Glomerular endothelial cell (primary cell): ENCODE measurements around the gene CCNI2. TPM values are rescaled to one million over a fixed set of nuclear protein-coding genes. Genes with fewer than 3 reads are reported as not detected.

Experiments used
- DNase-seq: peaks from one replicate; pipeline ENCODE4 v3.0.0-alpha.2; 2011; ENCODE audit warnings: low read depth, low spot score; ENCODE audit errors: extremely low read depth
- total RNA-seq: library from RNA; depleted of rRNA; stranded (reverse); fragments of >200 nt; gene quantifications from 2 replicates; pipeline ENCODE4 v1.2.3, GENCODE V29; 2015

CCNI2 gene, protein sequence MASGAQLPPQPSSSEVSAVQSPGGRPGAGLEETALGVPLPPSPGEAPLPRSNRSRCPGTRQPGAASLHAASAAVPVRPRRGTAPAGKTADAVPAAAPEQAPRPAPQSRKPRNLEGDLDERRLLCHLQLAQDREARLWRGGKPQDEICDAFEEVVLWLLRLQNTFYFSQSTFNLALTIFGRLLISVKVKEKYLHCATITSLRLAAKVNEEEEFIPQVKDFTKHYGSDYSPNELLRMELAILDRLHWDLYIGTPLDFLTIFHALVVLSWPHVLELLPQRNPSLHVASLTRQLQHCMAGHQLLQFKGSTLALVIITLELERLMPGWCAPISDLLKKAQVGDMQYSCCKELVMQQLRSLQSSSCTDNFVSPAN
- not detected in 2 replicates for total RNA-seq

DNA sequence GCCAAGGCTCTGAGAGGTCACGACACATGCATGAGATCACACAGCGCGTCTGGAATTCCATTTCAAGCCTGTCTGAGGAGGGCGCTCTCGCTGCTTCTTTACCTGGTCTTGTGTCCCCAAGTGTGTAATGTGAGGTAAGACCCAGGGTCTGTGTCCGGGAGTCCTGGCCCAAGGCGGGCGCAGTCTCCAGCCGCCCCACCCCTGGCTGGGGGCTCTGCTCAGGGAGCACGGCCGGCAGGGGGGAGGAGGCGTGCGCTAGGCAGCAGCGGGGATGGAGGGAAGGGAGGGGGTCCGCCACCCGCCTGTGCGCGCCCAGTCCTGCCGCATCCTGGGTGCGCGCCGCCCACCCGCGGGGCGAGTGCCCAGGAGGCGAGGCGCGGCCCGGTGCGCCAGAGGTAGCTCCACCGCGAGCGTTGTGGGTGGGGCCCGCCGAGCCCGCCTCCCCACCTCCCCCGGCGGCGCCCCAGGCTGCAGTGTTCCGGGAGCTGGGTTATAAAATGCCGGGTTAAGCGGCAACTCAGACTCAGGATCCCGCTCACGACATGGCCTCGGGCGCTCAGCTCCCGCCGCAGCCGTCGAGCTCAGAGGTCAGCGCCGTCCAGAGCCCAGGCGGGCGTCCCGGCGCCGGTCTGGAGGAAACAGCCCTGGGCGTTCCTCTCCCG is at the start of gene CCNI2:
Gene CCNI2, plus strand, starts transcription at position 473 of the 662 bp plus-strand sequence. Its CDS starts 70 bp downstream, at position 543.
- no peak for DNase-seq

DNA sequence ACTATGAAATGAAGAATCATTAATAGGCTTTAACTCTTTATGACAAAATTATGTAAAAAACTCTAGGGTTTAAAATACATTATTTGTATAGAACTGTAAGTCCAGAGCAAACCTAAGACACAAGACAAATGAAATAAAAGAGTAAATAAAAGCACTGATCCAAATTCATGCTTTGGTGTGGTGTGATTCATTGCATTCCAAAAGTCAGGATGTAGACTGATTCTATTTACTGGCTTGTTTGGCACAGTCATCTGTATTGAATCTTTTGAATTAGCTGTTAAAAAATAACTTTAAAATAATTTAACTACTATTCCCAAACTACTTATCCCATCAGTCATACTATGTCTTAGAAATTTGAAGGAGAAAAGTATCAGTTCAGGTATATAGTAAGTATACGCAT is 42.4 kb upstream of the CCNI2 start:
- no peak for DNase-seq

DNA sequence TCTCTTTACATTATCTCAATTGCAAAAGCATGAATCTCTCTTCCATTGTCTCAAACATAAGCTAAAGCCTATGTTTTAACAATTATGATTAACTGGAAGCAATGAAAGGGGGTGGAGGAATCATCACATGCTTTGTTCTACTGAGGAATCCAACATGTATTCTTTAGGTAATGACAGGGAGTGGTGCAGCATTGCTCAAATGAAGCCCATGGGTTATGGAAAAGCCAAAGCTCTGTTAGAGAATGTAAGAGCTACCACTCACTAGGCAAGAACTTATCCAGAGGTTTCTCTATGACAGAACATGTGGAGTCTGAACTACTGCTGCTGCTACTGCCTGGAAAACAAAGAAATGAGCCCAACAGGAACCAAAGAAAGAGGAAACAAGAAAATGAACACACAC is 38.6 kb upstream of the CCNI2 start:
- no peak for DNase-seq

DNA sequence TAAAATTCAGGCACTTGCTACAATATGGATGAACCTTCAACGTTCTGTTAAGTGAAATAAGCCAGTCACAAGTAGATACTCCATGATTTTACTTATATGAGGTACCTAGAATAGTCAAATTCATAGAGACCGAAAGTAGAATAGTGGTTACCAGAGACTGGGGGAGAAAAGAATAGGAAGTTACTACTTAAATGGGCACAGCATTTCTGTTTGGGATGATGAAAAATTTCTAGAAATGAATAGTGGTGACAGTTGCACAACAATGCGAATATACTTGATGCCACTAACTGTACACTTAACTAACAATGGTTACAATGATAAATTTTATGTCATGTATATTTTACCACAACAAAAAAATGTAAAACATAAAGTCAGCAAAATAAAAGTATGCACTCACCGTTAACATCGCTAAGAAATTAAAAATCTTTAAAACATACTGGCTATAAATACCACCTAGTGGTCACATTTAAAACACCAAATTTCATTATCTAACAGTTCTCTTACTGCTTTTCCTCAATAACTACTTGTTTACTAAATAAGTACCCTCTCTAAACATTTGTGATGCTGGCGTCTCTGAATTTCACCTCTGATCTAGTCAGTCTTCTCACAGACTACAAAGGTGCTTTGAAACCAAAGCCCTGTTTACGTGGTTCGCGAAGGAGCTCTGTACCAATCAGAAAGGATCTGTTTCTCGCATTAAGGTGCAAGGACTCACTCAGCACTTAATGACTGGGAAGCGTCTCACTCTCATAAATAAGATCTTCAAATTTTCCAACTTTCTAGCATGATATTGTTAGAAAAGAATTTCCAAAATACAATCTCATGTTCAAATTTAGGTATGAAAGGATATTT is 32.5 kb upstream of the CCNI2 start:
- DNase-seq, result no peak

DNA sequence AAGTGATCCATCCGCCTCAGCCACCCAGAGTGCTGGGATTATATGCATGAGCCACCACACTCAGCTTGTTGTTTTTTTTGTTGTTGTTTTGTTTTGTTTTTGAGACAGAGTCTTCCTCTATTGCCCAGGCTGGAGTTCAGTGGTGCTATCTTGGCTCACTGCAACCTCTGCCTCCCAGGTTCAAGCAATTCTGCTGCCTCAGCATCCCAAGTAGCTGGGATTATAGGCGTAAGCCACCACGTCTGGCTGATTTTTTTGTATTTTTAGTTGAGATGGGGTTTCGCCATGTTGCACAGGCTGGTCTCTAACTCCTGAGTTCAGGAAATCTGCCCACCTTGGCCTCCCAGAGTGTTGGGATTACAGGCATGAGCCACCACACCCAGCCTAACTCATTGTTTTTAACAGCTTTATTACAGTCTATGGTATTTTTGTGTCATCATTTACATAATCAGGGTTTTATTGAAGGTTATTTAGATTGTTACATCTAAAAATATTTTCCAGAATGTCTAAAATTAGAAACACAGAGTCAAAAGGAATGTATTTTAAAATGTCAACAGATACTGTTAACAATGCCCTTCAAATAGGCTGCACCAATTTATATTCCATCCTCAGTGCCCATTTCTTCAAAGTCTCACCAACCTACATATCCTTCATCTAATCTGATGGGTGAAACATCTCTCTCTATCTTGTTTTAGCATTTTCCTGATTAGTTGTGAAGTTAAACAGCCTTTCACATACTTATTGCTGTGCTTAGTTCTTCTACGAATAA is 28.5 kb upstream of the CCNI2 start:
- DNase-seq, result no peak

DNA sequence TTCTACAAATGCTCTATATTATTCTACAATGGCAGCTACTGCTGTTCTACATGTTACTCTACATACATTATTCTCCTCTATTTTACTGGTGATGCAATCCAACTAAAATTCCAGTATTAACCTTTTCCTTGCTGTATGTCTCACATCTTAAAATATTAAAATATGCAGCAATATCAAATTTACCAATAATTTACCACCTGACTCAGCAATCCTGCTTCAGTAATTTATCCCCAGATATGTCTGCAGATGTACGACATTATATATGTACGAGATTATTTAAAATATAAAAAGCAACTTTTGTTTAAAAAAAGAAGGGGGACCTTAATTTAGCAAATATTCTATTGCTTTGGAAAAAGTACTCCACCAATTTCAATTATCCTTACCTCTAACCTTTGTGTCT is 21.5 kb upstream of the CCNI2 start:
- no peak for DNase-seq

DNA sequence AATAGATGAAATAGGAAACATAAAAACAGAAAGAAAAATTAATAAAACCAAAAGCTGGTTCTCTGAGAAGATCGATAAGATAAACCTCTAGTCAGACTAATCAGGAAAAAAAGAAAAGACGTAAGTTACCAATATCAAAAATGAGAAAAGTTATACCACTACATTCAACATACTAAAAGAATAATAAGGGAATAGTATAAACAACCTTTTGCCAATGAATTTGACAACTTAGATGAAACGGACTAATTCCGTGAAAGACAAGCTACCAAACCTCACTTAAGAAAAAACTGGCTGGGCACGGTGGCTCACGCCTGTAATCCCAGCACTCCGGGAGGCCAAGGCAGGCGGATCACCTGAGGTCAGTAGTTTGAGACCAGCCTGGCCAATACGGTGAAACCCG is 17.3 kb upstream of the CCNI2 start:
- DNase-seq, result no peak

DNA sequence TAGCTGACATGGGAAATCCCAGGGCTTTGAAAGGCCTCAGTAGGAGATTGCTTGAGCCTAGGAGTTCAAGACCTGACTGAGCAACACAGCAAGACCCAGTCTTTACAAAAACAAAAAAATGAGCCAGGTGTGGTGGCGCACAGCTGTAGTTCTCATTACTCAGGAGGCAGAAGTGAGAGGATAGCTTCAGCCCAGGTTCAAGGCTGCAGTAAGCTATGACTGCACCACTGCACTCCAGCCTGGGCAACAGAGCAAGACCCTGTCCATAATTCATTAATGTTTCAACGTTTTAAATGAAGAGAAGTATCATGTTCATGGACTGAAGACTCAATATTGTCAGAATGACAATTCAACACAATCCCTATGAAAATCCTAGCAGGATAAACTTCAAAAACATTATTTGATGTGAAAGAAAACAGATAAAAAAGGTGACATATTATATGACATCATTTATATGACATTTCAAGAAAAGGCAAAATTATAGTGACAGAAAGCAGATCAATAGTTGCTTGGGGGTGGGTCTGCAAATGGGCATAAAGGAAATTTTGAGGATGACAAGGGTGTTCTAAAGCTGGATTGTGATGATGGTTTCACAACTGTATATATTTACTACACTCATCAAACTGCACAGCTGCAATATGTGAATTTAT is 13.6 kb upstream of the CCNI2 start:
- no peak for DNase-seq

DNA sequence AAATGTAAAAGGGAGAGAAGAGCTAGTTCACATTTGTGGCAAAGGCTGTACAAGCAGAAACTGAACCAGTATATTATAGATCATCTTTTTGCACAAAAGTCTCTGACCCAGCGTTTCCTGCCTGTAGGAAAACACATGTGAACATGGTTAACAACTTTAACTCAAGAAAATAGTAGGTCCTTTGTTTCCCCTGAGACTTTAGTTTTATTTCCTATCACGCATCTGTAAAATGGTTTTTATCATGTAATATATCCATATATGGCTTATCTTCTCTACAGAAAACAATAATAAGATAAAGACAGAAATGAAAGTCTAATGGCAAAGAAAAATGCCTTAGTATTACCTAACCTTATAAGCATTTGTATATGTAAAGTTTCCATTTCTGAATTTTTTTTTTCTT is 12.5 kb upstream of the CCNI2 start:
- DNase-seq, result no peak

DNA sequence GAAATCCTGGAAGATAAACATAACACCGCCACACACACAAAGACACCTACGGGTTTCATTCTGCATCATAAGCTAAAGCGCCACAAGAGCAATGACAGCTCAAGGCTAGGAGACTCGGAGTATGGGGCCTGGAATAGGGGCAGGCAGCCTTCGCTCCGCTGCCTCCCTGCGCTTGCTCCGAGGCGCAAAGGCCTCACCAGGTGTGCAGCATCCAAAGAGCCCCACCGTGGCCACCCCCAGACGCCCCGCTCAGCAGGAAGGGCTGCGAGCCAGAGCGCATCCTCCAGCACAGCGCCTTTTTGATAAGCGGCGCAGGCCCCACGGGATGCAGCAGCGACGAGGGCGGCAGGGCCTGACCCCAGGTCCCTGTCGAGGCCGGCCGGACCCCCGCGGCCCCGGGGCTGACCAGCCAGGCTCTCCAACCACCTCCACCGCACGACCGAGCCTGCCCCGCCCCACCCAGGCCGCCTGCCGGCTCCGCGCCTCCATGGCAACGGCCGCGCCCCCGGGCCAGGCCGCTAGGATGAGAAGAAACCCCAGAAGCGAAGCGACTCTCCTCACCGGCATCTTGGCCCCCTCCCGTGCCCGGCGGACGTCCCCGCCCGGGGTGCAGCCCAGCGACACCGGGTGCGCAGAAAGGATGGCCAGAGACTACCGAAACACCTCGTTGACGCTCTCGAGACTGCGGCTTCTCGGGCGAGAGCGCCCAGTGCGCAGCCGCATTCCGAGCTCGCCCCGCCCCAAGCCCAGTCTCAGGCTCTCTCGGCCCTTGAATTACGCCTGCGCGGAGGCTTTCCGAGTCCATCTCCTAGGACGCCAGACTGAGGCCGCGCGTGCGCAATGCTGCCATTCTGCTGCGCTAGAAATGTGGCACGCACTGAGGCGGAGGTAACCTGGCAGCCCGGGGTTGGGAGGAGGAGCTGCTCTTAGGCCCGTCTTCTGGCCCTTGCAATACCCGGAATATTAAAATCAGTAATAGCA is 10.1 kb upstream of the CCNI2 start, which contains the start of gene KIF3A:
Gene KIF3A, minus strand, starts transcription at position 694 of the 981 bp plus-strand sequence. Its CDS starts 127 bp downstream, at position 567.
- DNase-seq, result peak; percentile 80

DNA sequence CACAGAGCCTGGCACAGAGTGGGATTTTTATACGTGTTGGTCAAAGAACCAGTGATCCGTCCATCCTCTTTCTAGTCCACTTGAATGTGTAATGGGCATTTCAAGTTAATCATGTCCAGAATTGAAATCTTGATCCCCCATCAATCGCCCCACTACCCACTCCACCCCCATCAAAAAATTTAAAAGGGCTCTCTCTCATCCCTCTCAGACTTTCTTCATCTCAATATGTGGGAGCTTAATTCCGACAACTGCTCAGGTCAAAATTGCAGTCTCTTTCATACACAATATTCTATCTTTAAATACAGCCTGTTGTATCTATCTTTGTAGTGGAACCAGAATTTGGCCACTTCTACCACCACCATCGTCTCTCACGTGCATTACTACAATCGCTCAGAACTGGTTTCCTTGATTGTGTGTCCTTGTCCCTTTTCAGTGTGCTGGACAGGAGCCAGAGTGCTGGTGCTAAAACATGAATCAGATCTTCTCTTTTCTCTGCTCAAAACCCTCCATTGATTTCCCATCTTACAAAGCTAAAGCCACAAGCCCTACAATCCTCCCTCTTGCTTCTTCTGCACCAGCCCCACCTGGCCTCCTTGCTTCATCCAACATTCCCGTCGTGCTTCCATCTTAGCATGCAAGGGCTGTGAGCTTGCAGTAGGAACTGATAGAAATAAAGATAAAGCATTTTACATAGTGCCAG is 9.1 kb upstream of the CCNI2 start:
- DNase-seq, result no peak

DNA sequence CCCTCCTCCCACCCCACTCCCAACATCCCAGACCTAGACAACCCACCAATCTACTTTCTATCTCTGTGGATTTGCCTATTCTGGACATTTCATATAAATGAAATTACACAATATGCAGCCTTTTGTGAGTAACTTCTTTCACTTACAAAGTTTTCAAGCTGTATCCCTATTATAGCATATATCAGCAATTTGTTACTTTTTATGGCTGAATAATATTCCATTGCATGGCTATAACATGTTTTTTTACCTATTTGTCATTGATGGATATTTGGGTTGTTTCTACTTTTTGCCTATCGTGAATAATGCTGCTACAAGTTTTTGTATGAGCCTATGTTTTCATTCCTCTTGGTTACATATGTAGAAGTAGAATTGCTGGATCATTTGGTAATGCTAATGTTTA is 8.0 kb upstream of the CCNI2 start:
- no peak for DNase-seq

DNA sequence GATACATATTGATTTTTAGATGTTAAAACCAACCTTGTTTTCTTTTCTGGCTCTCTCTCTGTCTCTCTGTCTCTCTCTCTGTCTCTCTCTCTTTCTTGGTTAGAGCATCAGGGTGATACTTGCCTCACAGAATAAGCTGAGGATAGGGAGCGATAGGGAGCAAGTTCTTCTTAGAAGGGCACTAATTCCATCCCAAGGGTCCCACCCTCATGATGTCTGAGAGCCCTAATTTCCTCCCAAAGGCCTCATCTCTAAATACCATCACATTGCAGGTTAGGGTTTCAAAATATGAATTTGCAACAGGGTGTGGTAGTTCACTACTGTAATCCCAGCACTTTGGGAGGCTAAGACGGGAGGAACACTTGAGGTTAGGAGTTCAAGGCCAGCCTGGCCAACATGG is 5.1 kb upstream of the CCNI2 start:
- DNase-seq, result no peak

DNA sequence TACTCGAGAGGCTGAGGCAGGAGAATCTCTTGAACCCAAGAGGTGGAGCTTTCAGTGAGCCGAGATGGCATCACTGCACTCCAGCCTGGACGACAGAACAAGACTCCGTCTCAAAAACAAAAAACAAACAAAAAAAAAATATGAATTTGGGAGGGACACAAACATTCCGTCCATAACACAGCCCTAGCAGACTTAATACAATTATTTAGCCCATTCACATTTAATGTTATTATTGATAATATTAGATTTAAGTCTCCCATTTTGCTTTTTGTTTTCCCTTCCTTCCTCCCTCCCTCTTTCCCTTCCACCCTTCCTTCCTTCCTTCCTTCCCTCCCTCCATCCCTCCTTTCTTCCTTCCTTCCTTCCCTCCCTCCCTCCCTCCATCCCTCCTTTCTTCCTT is 4.6 kb upstream of the CCNI2 start:
- no peak for DNase-seq

DNA sequence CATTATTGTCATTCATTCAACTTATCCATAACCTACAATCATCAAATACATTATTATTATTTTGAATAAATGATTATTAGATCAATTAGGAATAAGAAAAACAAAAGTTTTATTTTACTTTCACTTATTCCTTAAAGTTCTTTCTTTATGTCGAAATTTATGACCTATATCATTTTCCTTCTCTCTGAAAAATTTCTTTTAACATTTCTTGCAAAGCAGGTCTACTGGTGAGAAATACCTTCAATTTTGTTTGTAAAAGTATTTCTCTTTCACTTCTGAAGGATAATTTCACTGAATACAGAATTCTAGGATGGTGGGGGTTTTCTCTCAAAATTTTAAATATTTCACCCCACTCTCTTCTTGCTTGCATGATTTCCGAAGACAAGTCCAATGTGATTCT is 2.6 kb upstream of the CCNI2 start:
- DNase-seq, result no peak

DNA sequence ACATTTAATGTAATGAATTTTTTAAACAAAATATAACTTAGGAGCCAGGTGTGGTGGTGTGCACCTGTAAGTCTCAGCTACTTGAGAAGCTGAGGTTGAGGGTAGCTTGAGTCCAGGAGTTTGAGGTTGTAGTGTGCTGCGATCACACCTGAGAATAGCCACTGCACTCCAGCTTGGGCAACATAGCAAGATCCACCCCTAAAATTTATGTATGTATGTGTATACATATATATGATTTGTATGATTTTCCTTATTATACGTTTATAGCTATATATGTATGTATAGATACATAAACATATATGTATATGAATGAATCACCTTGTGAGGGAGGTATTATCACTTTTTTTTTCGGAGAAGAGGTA is 653 bp upstream of the CCNI2 start:
- no peak for DNase-seq

DNA sequence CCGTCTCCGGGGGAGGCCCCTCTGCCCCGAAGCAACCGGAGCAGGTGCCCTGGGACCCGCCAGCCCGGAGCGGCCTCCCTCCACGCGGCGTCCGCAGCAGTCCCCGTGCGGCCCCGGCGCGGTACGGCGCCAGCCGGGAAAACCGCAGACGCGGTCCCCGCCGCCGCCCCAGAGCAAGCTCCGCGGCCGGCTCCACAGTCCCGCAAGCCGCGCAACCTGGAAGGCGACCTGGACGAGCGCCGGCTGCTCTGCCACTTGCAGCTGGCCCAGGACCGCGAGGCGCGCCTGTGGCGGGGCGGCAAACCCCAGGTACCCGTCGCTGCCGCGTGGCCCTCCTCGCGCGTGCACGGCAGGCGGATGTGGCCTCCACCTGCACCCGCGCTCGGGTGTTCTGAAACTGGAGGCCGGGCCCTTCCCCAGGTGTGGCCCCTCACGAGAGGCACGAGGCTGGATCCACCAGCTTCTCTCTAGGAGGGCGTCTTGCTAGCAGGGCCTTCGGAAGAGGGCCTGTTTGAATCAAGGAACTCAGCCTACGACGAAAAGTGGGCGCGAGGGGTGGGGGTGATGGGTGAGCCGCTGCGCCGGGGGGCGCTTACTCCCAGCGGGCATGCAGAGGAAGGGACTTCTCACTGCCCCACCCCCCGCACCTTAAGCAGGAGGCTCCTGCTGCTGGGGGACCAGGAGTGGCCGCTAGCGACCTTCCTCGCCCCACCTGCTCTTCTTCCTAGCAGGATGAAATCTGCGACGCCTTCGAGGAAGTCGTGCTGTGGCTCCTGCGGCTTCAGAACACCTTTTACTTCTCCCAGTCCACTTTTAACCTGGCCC is 602 bp downstream of the CCNI2 start:
- no peak for DNase-seq
